Lower leg skin (tissue), 3 donors: ENCODE results near the gene METTL25B.

Experiments used
- CTCF ChIP-seq, 3 donors: fragments of 450-650 bp; IDR thresholded peaks; one replicate each; pipeline ENCODE4 v1.5.1; 2016; ENCODE audit warnings: antibody characterized with exemption in 3 of 3, mild to moderate bottlenecking in 3 of 3, moderate library complexity in 2 of 3
- POLR2A ChIP-seq, 2 donors: fragments of 450-650 bp; IDR thresholded peaks; one replicate each; pipeline ENCODE4 v1.6.1; 2016 to 2017; ENCODE audit warnings: antibody characterized with exemption in 2 of 2, mild to moderate bottlenecking in 1 of 2, moderate library complexity in 1 of 2

- TF ChIP-seq CTCF (IDR thresholded peaks at IDR 0.05) (no peak), POLR2A (IDR thresholded peaks at IDR 0.05) (no peak)
These were observed 10.1 kb downstream of the METTL25B start for GRCh38 chr1:156738407-156738806.
